AG04449 (cell line): Measurements from ENCODE around the gene SPATS1.
"Not testable (repeated sequence)": the region's sequence is repeated elsewhere in the genome, so short reads cannot be mapped to it uniquely, and the experiment has no call there.

Source experiments
- CTCF ChIA-PET: fragments of 350-600 bp; formaldehyde crosslinking; extraction: SDS; loops from one replicate; lab custom pipeline; 2021; ENCODE audit warnings: antibody characterized with exemption; lab: Yijun Ruan, JAX
- POLR2A ChIA-PET: fragments of 400-600, 350-600 bp; formaldehyde crosslinking; extraction: SDS; loops from one replicate; lab custom pipeline; 2020; ENCODE audit warnings: antibody characterized with exemption, inconsistent platforms; lab: Yijun Ruan, JAX
- DNase-seq: peaks from one replicate; pipeline ENCODE4 v3.0.0-alpha.2; 2010; ENCODE audit warnings: low read depth, low spot score
- H3K4me3 ChIP-seq: 2 replicates; pipeline ENCODE4 v1.5.1; 2011; ENCODE audit warnings: low read depth, mild to moderate bottlenecking, control low read depth, low read length
- CTCF ChIP-seq: IDR thresholded peaks from one replicate; pipeline ENCODE4 v1.5.1; 2011; ENCODE audit warnings: mild to moderate bottlenecking, moderate library complexity, low read length, control low read depth, inconsistent platforms; ENCODE audit not compliant: insufficient read depth; ENCODE audit errors: missing control alignments

SPATS1 gene

GRCh38 chr6:44338228-44339122 lies 4.0 kb upstream of the SPATS1 start:
- ChIA-PET POLR2A (no interaction called here), CTCF (interaction anchor here (0.6 to 9.7 kb wide), 41 partner anchors 9 to 242 kb away, joined by 3 to 234 read pairs (median 5); partner anchors contain the start of genes AARS2, NFKBIE, SLC29A1 and SLC35B2)
- peak; percentile 75 for TF ChIP-seq CTCF
- no peak overlapping the region for H3K4me3 ChIP-seq
- DNase-seq = no peak

- POLR2A ChIA-PET = no interaction called here
- CTCF ChIA-PET = interaction anchor here (0.6 to 9.7 kb wide), 31 partner anchors 8 to 243 kb away, joined by 3 to 234 read pairs (median 6); partner anchors contain the start of genes AARS2, NFKBIE and TMEM151B
- DNase-seq = no peak
- H3K4me3 ChIP-seq = no peak overlapping the region
- no peak for TF ChIP-seq CTCF
These were observed 3.1 kb upstream of the SPATS1 start for GRCh38 chr6:44339301-44339700.

- H3K4me3 ChIP-seq = no peak overlapping the region
- POLR2A ChIA-PET = no interaction called here
- CTCF ChIA-PET = interaction anchor here (0.6 to 9.7 kb wide), 21 partner anchors 8 to 243 kb away, joined by 3 to 234 read pairs (median 10); partner anchors contain the start of genes AARS2, NFKBIE and TMEM151B
- no peak for DNase-seq
- TF ChIP-seq CTCF = no peak
These were observed 2.5 kb upstream of the SPATS1 start for GRCh38 chr6:44339763-44340625.

- ChIA-PET CTCF (interaction anchor here (0.7 to 4.6 kb wide), 9 partner anchors 9 to 247 kb away, joined by 3 to 62 read pairs (median 4); partner anchors contain the start of genes AARS2 and TMEM151B), POLR2A (interaction anchor here (0.5 kb wide), 1 partner anchor 179 kb away, joined by 4 read pairs; no protein-coding TSS in a partner anchor)
- no peak for TF ChIP-seq CTCF
- no peak overlapping the region for H3K4me3 ChIP-seq
- DNase-seq = no peak
These were observed 1.2 kb upstream of the SPATS1 start for GRCh38 chr6:44341095-44341890.

GRCh38 chr6:44342052-44342451 lies 398 bp upstream of the SPATS1 start:
- TF ChIP-seq CTCF = no peak
- no peak overlapping the region for H3K4me3 ChIP-seq
- POLR2A ChIA-PET = no interaction called here
- CTCF ChIA-PET = interaction anchor here (0.7 to 4.6 kb wide), 9 partner anchors 10 to 248 kb away, joined by 3 to 62 read pairs (median 4); partner anchors contain the start of genes AARS2 and TMEM151B
- no peak for DNase-seq

- DNase-seq, POLR2A ChIA-PET, H3K4me3 ChIP-seq: not testable (repeated sequence)
- CTCF ChIA-PET = interaction anchor here (1.2 to 2.8 kb wide), 5 partner anchors 8 to 80 kb away, joined by 3 to 17 read pairs (median 9); partner anchors contain the start of gene AARS2
These were observed 4.4 kb downstream of the SPATS1 start for GRCh38 chr6:44346818-44347217.
